Endothelial cell of umbilical vein (primary cell): ENCODE results near the gene MS4A6E. TPM values are rescaled to one million over a fixed set of nuclear protein-coding genes. Genes with fewer than 3 reads are reported as not detected.

ENCODE experiments used
- BruUV-seq: library from RNA; stranded (reverse); fragments of 400-500 nt; replicated peaks from 2 replicates; lab custom pipeline; 2021; lab: Mats Ljungman, UMichigan
- CTCF ChIA-PET: fragments of 300-600, 350-600 bp; sonication (Branson Sonifier 250); formaldehyde crosslinking; loops from one replicate; lab custom pipeline; 2021; ENCODE audit warnings: antibody characterized with exemption, inconsistent platforms; lab: Charles Lee
- POLR2A ChIA-PET: fragments of 300-600, 350-600 bp; sonication (Branson Sonifier 250); formaldehyde crosslinking; loops from one replicate; lab custom pipeline; 2021; ENCODE audit warnings: antibody characterized with exemption, inconsistent platforms; lab: Charles Lee
- DNase-seq: peaks from one replicate; pipeline ENCODE4 v3.0.0-alpha.2; 2011; ENCODE audit warnings: low read depth, low spot score
- FAIRE-seq: peaks from 2 replicates; lab custom pipeline; 2011; peaks lifted over from hg19 to GRCh38; lab: Jason Lieb, UNC
- H2AFZ ChIP-seq: 2 replicates; pipeline ENCODE4 v1.6.0; 2012; ENCODE audit warnings: low read depth, low read length, control low read depth, inconsistent platforms
- H3K27ac ChIP-seq: 2 replicates; pipeline ENCODE4 v1.5.1; 2011; ENCODE audit warnings: low read depth, mild to moderate bottlenecking, control low read depth, low read length, moderate library complexity; ENCODE audit not compliant: insufficient read depth
- H3K27me3 ChIP-seq, 2 experiments: 2 replicates each; pipeline versions ENCODE4 v1.6.0 to v1.6.1; 2011; ENCODE audit warnings: low read length in 2 of 2, mixed read lengths in 1 of 2; ENCODE audit not compliant: control insufficient read depth in 2 of 2, insufficient read depth in 2 of 2
- H3K36me3 ChIP-seq, 2 experiments: 2 replicates in 1 of 2; 3 replicates in 1 of 2; pipeline ENCODE4 v1.5.1; 2011; ENCODE audit warnings: low read length in 2 of 2, mild to moderate bottlenecking in 1 of 2, moderate library complexity in 1 of 2; ENCODE audit not compliant: control insufficient read depth in 2 of 2, insufficient read depth in 2 of 2; ENCODE audit errors: extremely low read depth in 1 of 2
- H3K4me1 ChIP-seq: 3 replicates; pipeline ENCODE4 v1.5.1; 2011; ENCODE audit warnings: mild to moderate bottlenecking, low read length; ENCODE audit not compliant: control insufficient read depth, insufficient read depth; ENCODE audit errors: extremely low read depth
- H3K4me2 ChIP-seq: 2 replicates; pipeline ENCODE4 v1.6.1; 2011; ENCODE audit warnings: low read length, control low read depth, mixed read lengths; ENCODE audit not compliant: insufficient read depth
- H3K4me3 ChIP-seq, 3 experiments: fragments of 200-600 bp in 1 of 3; sonication (generic), shearing (Covaris generic) in 1 of 3; replicated peaks in 1 of 3; 2 replicates each; pipeline ENCODE4 v1.5.1; 2011 to 2016; ENCODE audit warnings: control low read depth in 3 of 3, low read length in 3 of 3, mild to moderate bottlenecking in 2 of 3, inconsistent platforms in 1 of 3, low read depth in 1 of 3, moderate library complexity in 1 of 3; ENCODE audit not compliant: insufficient read depth in 1 of 3
- H3K79me2 ChIP-seq: 2 replicates; pipeline ENCODE4 v1.6.0; 2012; ENCODE audit warnings: low read length, inconsistent platforms; ENCODE audit not compliant: control insufficient read depth, insufficient read depth
- H3K9ac ChIP-seq: replicated peaks from 2 replicates; pipeline ENCODE3; 2011; ENCODE audit warnings: low read length, control low read depth; ENCODE audit not compliant: insufficient read depth; ENCODE audit errors: extremely low read depth
- H3K9me1 ChIP-seq: replicated peaks from 3 replicates; pipeline ENCODE4 v1.6.0; 2011; ENCODE audit warnings: mild to moderate bottlenecking, low read length; ENCODE audit not compliant: control insufficient read depth, insufficient read depth; ENCODE audit errors: extremely low read depth
- H3K9me3 ChIP-seq: replicated peaks from 2 replicates; pipeline ENCODE4 v1.5.1; 2012; ENCODE audit warnings: low read length, inconsistent platforms; ENCODE audit not compliant: control insufficient read depth, insufficient read depth
- H4K20me1 ChIP-seq: replicated peaks from 2 replicates; pipeline ENCODE3; 2011; ENCODE audit warnings: mild to moderate bottlenecking, low read length; ENCODE audit not compliant: control insufficient read depth, insufficient read depth; ENCODE audit errors: extremely low read depth
- CTCF ChIP-seq, 2 donors: IDR thresholded peaks; 1 replicate in 1 of 2; 2 replicates in 1 of 2; pipeline ENCODE4 v1.5.1; 2011; ENCODE audit warnings: low read length in 2 of 2, mild to moderate bottlenecking in 2 of 2, moderate library complexity in 2 of 2, control low read depth in 1 of 2, inconsistent platforms in 1 of 2, low read depth in 1 of 2; ENCODE audit not compliant: insufficient read depth in 1 of 2; ENCODE audit errors: extremely low read depth in 1 of 2
- FOS ChIP-seq: IDR thresholded peaks from 2 replicates; pipeline ENCODE4 v1.6.1; 2011; ENCODE audit warnings: mild to moderate bottlenecking, low read length, moderate library complexity, borderline replicate concordance; ENCODE audit not compliant: insufficient read depth
- GATA2 ChIP-seq: IDR thresholded peaks from 2 replicates; pipeline ENCODE4 v1.7.0; 2011; ENCODE audit warnings: low read depth, mild to moderate bottlenecking, moderate library complexity, mixed read lengths, low read length; ENCODE audit not compliant: insufficient read length, insufficient read depth
- JUN ChIP-seq: IDR thresholded peaks from 2 replicates; pipeline ENCODE4 v1.6.1; 2011; ENCODE audit warnings: borderline replicate concordance, low read depth; ENCODE audit not compliant: insufficient read length, insufficient read depth
- MAX ChIP-seq: IDR thresholded peaks from 2 replicates; pipeline ENCODE4 v1.6.1; 2011; ENCODE audit not compliant: insufficient read depth, insufficient read length
- POLR2A ChIP-seq: IDR thresholded peaks from 2 replicates; pipeline ENCODE4 v1.6.1; 2012; ENCODE audit warnings: low read depth, mild to moderate bottlenecking, control low read depth, low read length
- POLR2AphosphoS5 ChIP-seq: IDR thresholded peaks from 2 replicates; pipeline ENCODE4 v1.6.1; 2012; ENCODE audit warnings: low read depth, mild to moderate bottlenecking, control low read depth, low read length, moderate library complexity; ENCODE audit not compliant: insufficient read depth
- dilution Hi-C: fragments of 300-500 bp; cut with MboI; formaldehyde crosslinking; loops from one replicate; pipeline ENCODE4 v1.15.0; 2019; ENCODE audit warnings: low sequenced_read_pairs; ENCODE audit not compliant: extremely low pct_ligation_motif_present
- intact Hi-C: fragments of 100-400 bp; cut with micrococcal nuclease; formaldehyde crosslinking; loops from one replicate; pipeline ENCODE4 v1.10.0; 2022
- polyA plus RNA-seq, 4 experiments: library from polyadenylated mRNA; depleted of rRNA in 3 of 4; stranded (reverse) in 3 of 4; unstranded in 1 of 4; fragments of >200 nt; gene quantifications; 2 replicates each; pipeline versions ENCODE4 v1.2.1 to v1.2.3, GENCODE V29; 2011 to 2012; ENCODE audit warnings: missing spikeins in 1 of 4
- total RNA-seq: library from RNA; stranded (reverse); gene quantifications from 2 replicates; pipeline ENCODE4 v1.2.3, GENCODE V29; 2021

The MS4A6E gene
- total and polyA plus RNA-seq, 2 donors (not counting 3 experiments of a cell fraction or from before 2014, with no cell fraction given) = not detected

GRCh38 chr11:60349990-60350389 lies 22.9 kb downstream of the MS4A6E start:
- CTCF ChIA-PET = interaction anchor here (8.5 kb wide), 1 partner anchor 13 kb away, joined by 85 read pairs; no protein-coding TSS in a partner anchor
- FAIRE-seq = no peak

More at GRCh38 chr11:60349990-60350389, 22.9 kb downstream of the MS4A6E start:
- dilution Hi-C loops = no loop called here
- H3K27ac ChIP-seq = no peak overlapping the region
- H3K4me2 ChIP-seq = no peak overlapping the region
- H3K9me3 ChIP-seq = no peaks in the 10 kb centered on the region
- TF ChIP-seq POLR2A = no peak
- TF ChIP-seq FOS = no peak
- TF ChIP-seq CTCF (IDR thresholded peaks at IDR 0.05; ENCODE audit: extremely low read depth in 1 of 2, insufficient read depth in 1 of 2, low read depth in 1 of 2, low read length in 2 of 2) = no peak
- TF ChIP-seq POLR2AphosphoS5 = no peak
- no peak for TF ChIP-seq JUN
- TF ChIP-seq GATA2 = no peak
- no peak for TF ChIP-seq MAX
- no peaks in the 10 kb centered on the region for H3K79me2 ChIP-seq
- BruUV-seq = no TSS peak
- no peaks in the 10 kb centered on the region for H3K4me1 ChIP-seq
- H3K9me1 ChIP-seq = no peaks in the 10 kb centered on the region
- no peak overlapping the region for H3K4me3 ChIP-seq
- H2AFZ ChIP-seq = no peak overlapping the region
- no peak for DNase-seq
- H3K27me3 ChIP-seq = peaks cover 25 to 30% of the 10 kb centered on the region in 2 experiments
- no peaks in the 10 kb centered on the region for H4K20me1 ChIP-seq
- H3K9ac ChIP-seq = no peak overlapping the region
- no peaks in the 10 kb centered on the region for H3K36me3 ChIP-seq
- POLR2A ChIA-PET = no interaction called here
- intact Hi-C loops = no loop called here
